ENCODE results near the gene TNKS1BP1.

TNKS1BP1 gene

DNA sequence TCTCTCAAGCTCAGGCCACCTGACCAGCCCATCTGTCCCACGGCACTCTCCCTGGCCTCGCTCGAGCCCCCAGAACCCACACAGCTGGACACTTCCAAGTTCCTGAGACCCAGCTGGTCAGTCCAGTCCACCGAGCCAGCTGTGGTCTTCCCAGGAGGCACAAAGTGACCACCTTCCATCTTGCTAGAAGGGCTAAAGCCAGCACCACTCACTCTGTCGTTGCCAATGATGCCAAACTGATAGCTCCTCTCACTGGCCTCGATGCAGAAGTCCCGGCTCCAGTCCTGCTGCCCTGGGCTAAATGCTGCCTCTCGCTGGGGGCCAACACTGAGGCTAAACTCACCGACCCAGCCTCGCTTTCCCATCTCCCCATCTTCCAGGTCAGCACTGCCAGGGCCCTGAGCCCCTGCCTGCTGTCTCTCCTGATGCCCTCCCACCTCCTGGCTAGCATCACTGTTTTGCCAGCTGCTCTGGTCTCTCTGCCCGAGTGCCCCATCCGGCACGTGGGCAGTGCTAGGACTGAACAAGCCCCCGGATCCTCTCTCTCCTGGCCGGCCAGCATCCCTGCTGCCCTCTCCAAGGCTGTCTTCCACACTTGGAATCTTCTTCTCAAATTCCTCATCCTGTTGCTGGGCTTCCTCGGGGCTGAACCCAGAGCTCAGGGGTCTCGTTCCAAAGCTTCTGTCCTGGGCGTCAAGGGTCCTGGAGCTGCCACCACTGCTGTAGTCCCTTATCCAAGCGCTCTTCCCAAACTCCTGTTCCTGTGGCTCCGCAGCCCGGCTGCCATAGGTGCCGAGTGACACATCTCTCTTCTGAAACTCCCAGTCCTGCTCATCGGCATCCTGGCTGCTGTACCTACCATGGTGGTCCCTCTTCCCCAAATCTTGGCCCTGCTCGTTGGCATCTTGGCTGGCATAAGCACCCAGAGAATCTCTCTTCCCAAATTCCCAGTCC lies 15.4 kb downstream of the TNKS1BP1 start:
- TF ChIP-seq CTCF (IDR thresholded peaks at IDR 0.05; ENCODE audit: extremely low read depth, insufficient read depth, missing control alignments): no peak
- in situ Hi-C loops (cut with MboI; ENCODE audit: low pct_unique_long_range_greater_than_20kb, low sequenced_read_pairs, unreplicated experiment): no loop called here
- DNase-seq (ENCODE audit: low spot score): no peak

DNA sequence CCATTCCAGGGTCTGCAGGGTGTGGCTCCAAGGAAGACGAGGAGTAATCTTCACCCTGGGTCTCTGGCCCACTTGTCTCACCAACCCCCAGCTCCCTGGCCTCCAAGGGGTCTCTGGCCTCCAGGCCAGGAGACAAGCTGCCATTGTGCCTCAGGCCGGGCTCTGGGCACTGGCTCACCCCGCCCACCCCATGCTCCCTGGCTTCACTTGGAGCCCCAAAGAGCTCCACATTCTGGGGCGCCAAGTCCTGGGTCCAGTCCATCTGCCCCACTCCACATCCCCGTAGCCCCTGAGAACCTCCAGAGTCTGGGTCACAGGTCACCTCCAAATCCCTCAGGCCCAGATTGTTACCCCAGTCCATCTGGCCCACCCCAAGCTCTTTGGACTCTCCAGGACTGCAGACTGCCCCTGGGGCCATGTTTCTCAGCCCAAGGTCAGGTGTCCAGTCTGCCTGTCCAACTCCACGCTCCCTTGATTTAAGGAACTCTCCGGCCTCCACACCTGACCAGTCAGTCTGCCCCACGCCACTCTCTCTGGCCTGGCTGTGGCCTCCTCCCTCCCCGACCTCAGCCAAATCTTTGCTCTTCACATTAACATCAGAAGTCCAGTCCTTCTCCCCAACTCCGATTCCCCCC lies 16.2 kb downstream of the TNKS1BP1 start:
- DNase-seq (ENCODE audit: low spot score): no peak
- TF ChIP-seq CTCF (IDR thresholded peaks at IDR 0.05; ENCODE audit: extremely low read depth, insufficient read depth, missing control alignments): no peak
- in situ Hi-C loops (cut with MboI; ENCODE audit: low pct_unique_long_range_greater_than_20kb, low sequenced_read_pairs, unreplicated experiment): no loop called here

GRCh38 chr11:57307666-57308270 lies 17.0 kb downstream of the TNKS1BP1 start:
- DNase-seq (ENCODE audit: low spot score): no peak
- no peak for TF ChIP-seq CTCF (IDR thresholded peaks at IDR 0.05; ENCODE audit: extremely low read depth, insufficient read depth, missing control alignments)
- in situ Hi-C loops (cut with MboI; ENCODE audit: low pct_unique_long_range_greater_than_20kb, low sequenced_read_pairs, unreplicated experiment): no loop called here

GRCh38 chr11:57306940-57307565 lies 17.7 kb downstream of the TNKS1BP1 start:
- DNase-seq (ENCODE audit: low spot score): no peak
- TF ChIP-seq CTCF (IDR thresholded peaks at IDR 0.05; ENCODE audit: extremely low read depth, insufficient read depth, missing control alignments): no peak

GRCh38 chr11:57306161-57306876 lies 18.4 kb downstream of the TNKS1BP1 start:
- no peak for TF ChIP-seq CTCF (IDR thresholded peaks at IDR 0.05; ENCODE audit: extremely low read depth, insufficient read depth, missing control alignments)
- in situ Hi-C loops (cut with MboI; ENCODE audit: low pct_unique_long_range_greater_than_20kb, low sequenced_read_pairs, unreplicated experiment): no loop called here
- DNase-seq (ENCODE audit: low spot score): no peak

More at GRCh38 chr11:57306940-57307565, 17.7 kb downstream of the TNKS1BP1 start:
- in situ Hi-C loops (cut with MboI; ENCODE audit: low pct_unique_long_range_greater_than_20kb, low sequenced_read_pairs, unreplicated experiment): no loop called here

GRCh38 chr11:57305523-57305922 lies 19.2 kb downstream of the TNKS1BP1 start:
- TF ChIP-seq CTCF (IDR thresholded peaks at IDR 0.05; ENCODE audit: extremely low read depth, insufficient read depth, missing control alignments): no peak
- in situ Hi-C loops (cut with MboI; ENCODE audit: low pct_unique_long_range_greater_than_20kb, low sequenced_read_pairs, unreplicated experiment): no loop called here
- DNase-seq (ENCODE audit: low spot score): no peak

Data from GM13977 (cell line).